Measurements from ENCODE around the gene ZBTB8OS.
"Not testable (repeated sequence)": the region's sequence is repeated elsewhere in the genome, so short reads cannot be mapped to it uniquely, and the experiment has no call there.

ZBTB8OS gene

DNA sequence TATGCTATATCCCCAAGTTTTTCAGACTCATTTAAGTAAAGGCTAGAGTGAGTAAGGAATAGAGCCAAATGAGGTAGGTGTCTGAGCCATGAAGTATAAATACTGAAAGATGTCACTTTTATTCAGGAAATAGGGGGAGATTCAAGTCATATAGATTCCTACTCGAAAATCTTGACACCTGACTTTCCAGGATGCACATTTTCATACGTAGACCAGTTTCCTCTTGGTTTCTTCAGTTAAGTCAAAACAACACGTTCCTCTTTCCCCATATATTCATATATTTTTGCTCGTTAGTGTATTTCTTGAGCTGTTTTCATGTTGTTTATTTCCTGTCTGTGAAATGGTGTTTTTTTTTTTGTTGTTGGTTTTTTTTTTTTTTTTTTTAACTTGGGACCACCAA lies 29.6 kb upstream of the ZBTB8OS start:
- H3K27ac ChIP-seq (replicated peaks); H3K27me3 ChIP-seq (ENCODE audit: insufficient read depth, poor library complexity, severe bottlenecking); DNase-seq (ENCODE audit: low read depth in 1 of 2, low spot score in 1 of 2); H3K4me3 ChIP-seq (replicated peaks; ENCODE audit: insufficient read depth, low read length): not testable (repeated sequence)

DNA sequence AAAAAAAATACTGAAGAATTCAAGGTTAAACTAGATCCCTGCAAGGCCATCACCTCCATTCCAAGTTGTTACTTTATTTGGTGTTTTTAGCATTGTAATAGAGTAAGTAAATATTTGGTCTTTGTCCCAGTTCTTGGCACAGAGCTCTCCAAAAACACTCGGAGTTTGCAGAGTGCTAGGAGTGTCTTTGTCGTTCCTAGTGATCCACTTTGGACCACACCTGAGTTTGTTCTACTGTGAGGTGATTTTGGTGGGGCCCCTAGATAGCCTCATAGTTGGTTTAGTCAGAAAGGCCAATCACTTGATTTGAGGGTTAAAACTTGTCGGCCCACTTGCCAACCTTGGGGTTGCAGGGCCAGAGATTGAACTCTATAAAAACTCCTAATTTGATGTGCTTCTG lies 26.6 kb upstream of the ZBTB8OS start:
- no peak for TF ChIP-seq SPI1 (IDR thresholded peaks at IDR 0.05; ENCODE audit: borderline replicate concordance, low read depth)
- TF ChIP-seq, protein P1, sequence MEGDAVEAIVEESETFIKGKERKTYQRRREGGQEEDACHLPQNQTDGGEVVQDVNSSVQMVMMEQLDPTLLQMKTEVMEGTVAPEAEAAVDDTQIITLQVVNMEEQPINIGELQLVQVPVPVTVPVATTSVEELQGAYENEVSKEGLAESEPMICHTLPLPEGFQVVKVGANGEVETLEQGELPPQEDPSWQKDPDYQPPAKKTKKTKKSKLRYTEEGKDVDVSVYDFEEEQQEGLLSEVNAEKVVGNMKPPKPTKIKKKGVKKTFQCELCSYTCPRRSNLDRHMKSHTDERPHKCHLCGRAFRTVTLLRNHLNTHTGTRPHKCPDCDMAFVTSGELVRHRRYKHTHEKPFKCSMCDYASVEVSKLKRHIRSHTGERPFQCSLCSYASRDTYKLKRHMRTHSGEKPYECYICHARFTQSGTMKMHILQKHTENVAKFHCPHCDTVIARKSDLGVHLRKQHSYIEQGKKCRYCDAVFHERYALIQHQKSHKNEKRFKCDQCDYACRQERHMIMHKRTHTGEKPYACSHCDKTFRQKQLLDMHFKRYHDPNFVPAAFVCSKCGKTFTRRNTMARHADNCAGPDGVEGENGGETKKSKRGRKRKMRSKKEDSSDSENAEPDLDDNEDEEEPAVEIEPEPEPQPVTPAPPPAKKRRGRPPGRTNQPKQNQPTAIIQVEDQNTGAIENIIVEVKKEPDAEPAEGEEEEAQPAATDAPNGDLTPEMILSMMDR (IDR thresholded peaks at IDR 0.05; ENCODE audit: insufficient read depth, low read length) = no peak
- no peak for TF ChIP-seq GABPA (IDR thresholded peaks at IDR 0.05; ENCODE audit: low read depth)
- no peak for TF ChIP-seq POLR2AphosphoS5 (IDR thresholded peaks at IDR 0.05; ENCODE audit: low read depth)
- TF ChIP-seq, protein P2, sequence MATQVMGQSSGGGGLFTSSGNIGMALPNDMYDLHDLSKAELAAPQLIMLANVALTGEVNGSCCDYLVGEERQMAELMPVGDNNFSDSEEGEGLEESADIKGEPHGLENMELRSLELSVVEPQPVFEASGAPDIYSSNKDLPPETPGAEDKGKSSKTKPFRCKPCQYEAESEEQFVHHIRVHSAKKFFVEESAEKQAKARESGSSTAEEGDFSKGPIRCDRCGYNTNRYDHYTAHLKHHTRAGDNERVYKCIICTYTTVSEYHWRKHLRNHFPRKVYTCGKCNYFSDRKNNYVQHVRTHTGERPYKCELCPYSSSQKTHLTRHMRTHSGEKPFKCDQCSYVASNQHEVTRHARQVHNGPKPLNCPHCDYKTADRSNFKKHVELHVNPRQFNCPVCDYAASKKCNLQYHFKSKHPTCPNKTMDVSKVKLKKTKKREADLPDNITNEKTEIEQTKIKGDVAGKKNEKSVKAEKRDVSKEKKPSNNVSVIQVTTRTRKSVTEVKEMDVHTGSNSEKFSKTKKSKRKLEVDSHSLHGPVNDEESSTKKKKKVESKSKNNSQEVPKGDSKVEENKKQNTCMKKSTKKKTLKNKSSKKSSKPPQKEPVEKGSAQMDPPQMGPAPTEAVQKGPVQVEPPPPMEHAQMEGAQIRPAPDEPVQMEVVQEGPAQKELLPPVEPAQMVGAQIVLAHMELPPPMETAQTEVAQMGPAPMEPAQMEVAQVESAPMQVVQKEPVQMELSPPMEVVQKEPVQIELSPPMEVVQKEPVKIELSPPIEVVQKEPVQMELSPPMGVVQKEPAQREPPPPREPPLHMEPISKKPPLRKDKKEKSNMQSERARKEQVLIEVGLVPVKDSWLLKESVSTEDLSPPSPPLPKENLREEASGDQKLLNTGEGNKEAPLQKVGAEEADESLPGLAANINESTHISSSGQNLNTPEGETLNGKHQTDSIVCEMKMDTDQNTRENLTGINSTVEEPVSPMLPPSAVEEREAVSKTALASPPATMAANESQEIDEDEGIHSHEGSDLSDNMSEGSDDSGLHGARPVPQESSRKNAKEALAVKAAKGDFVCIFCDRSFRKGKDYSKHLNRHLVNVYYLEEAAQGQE (IDR thresholded peaks at IDR 0.05; ENCODE audit: insufficient replicate concordance, low read depth) = no peak
- Histone ChIP-seq H3K27ac (replicated peaks) (no peak overlapping the region), H3K27me3 (ENCODE audit: insufficient read depth, poor library complexity, severe bottlenecking) (no peaks in the 10 kb centered on the region)

DNA sequence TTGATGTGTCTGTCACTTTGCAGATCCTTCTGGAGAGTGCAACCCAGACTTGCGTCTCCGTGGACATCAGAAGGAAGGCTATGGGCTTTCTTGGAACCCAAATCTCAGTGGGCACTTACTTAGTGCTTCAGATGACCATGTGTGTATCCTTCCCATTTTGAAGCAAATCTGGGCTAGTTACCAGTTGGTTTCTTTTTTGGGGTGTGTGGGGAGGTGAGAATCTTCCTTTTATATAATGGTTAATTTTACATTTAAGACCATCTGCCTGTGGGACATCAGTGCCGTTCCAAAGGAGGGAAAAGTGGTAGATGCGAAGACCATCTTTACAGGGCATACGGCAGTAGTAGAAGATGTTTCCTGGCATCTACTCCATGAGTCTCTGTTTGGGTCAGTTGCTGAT lies 18.4 kb upstream of the ZBTB8OS start:
- DNase-seq (ENCODE audit: low read depth in 1 of 2, low spot score in 1 of 2); H3K27me3 ChIP-seq (ENCODE audit: insufficient read depth, poor library complexity, severe bottlenecking); H3K4me3 ChIP-seq (replicated peaks; ENCODE audit: insufficient read depth, low read length); H3K27ac ChIP-seq (replicated peaks): not testable (repeated sequence)

More for the DNA sequence above, 26.6 kb upstream of the ZBTB8OS start:
- H3K4me3 ChIP-seq (replicated peaks; ENCODE audit: insufficient read depth, low read length) = no peak overlapping the region
- no peak for DNase-seq (ENCODE audit: low read depth in 1 of 2, low spot score in 1 of 2)

DNA sequence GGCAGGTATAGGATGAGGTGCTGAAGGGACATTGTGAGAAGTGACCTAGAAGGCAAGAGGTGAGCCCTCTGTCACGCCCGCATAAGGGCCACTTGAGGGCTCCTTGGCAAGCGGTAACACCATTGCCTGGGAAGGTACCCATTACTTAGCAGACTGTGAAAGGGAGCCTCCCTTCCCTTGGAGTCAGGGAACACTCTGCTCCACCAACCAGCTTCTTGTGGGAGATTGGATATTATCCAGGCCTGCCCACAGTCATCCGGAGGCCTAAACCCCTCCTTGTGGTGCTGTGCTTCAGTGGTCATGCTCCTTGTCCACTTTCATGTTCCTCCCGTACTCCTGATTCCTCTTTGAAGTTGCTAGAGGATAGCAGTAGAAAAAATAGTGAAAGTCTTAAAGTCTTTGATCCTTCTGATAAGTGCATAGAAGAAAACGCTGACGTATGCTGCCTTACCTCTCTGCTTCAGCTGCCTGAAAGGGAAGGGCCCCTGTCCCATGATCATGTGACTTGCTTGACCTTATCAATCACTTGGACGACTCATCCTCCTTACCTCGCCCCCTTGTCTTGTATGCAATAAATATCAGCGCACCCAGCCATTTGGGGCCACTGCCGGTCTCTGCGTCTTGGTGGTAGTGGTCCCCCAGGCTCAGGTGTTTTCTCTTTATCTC lies 16.7 kb upstream of the ZBTB8OS start:
- Histone ChIP-seq H3K27ac (replicated peaks) (no peak overlapping the region), H3K27me3 (ENCODE audit: insufficient read depth, poor library complexity, severe bottlenecking) (no peaks in the 10 kb centered on the region), H3K4me3 (replicated peaks; ENCODE audit: insufficient read depth, low read length) (no peak overlapping the region)
- no peak for DNase-seq (ENCODE audit: low read depth in 1 of 2, low spot score in 1 of 2)
- TF ChIP-seq SPI1 (IDR thresholded peaks at IDR 0.05; ENCODE audit: borderline replicate concordance, low read depth) = no peak
- TF ChIP-seq, protein P1 (IDR thresholded peaks at IDR 0.05; ENCODE audit: insufficient read depth, low read length) = no peak
- no peak for TF ChIP-seq GABPA (IDR thresholded peaks at IDR 0.05; ENCODE audit: low read depth)
- TF ChIP-seq POLR2AphosphoS5 (IDR thresholded peaks at IDR 0.05; ENCODE audit: low read depth) = no peak
- TF ChIP-seq, protein P2 (IDR thresholded peaks at IDR 0.05; ENCODE audit: insufficient replicate concordance, low read depth) = no peak

DNA sequence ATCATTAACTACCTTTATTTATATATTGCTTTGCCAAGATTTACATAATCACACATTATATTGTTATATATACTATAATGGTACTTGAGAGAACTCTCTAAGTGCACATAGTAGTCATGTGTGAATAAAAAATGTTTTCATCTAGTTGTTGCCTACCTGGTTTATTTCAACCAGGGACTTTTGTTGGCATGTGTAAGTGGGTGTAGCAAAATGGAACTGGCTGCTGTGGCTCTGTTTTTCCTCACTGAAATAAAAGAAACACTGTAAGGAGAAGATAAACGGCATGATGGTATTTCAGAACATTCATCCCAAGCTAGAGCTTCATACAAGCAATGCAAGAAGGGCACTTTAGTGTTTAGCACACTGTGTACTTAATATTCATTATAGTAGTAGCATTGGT lies 15.6 kb upstream of the ZBTB8OS start:
- TF ChIP-seq SPI1 (IDR thresholded peaks at IDR 0.05; ENCODE audit: borderline replicate concordance, low read depth) (no peak), POLR2AphosphoS5 (IDR thresholded peaks at IDR 0.05; ENCODE audit: low read depth) (no peak), GABPA (IDR thresholded peaks at IDR 0.05; ENCODE audit: low read depth) (no peak)
- TF ChIP-seq, protein P2 (IDR thresholded peaks at IDR 0.05; ENCODE audit: insufficient replicate concordance, low read depth) = no peak
- TF ChIP-seq, protein P1 (IDR thresholded peaks at IDR 0.05; ENCODE audit: insufficient read depth, low read length) = no peak
- no peak for DNase-seq (ENCODE audit: low read depth in 1 of 2, low spot score in 1 of 2)
- Histone ChIP-seq H3K27ac (replicated peaks) (no peak overlapping the region), H3K4me3 (replicated peaks; ENCODE audit: insufficient read depth, low read length) (no peak overlapping the region), H3K27me3 (ENCODE audit: insufficient read depth, poor library complexity, severe bottlenecking) (no peaks in the 10 kb centered on the region)

Measured in HL-60 (cell line).